SIG-M5 (cell line): ENCODE results near the gene KLHDC7A.

Source experiments
- DNase-seq: peaks from one replicate; lab custom pipeline; 2025; lab: John Stamatoyannopoulos, UW

KLHDC7A gene

DNA sequence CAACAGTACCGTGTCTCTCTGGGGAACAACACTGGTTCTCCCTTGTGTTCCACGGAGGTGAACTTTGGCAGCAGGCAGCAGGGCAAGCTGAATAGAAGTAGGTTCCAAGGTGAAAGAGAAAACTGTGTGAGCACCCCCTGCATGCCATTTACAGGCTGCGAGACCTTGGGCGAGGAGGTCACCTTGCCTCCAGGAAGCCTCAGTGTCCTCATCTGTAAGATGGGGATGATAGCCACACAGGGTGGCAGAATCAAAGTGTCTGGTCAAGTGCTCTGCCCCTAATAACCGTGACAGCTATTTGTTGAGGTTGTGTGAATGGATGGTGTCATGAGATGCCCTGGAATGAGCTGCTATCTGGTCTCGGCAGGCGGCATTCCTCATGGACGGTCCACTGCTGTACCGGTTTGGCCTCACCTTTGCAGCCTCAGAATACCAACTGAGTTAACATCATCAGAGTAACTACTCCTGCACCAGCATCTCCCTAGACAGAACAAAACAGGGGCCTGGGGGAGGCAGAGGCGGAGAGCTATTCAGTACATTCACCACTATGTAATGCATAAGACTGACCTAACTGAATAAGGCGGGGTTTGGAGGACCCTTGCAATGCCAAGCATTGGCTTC, 7.4 kb upstream of the KLHDC7A start:
- DNase-seq: no peak

DNA sequence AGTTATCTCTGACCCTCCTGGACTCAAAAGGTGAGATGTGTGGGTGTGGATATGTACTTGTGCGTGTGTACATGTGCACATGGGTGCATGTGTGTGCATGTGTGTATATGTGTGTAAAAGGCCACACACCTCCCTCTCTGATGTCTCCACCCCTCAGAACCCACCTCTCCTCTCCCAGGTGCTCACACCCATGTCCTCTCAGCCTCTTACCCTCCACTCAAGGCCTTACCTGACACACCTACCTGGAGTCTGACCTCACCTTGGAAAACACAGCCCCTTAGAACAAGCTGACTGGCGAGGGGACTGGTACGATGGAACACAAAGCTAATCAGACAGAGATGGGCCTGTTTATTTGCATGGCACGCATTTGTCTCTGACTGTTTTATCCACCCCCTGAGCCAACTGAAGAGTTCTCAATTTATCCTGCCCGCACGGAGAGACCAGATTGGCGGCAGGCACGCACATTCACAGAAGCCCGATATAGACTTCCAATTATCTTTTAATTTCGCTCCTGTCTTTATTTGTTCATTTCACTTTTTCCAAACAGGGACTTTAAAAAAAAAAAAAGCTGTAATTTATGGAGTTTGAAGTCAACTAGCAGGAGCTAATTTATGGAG, 6.1 kb upstream of the KLHDC7A start:
- DNase-seq: no peak

DNA sequence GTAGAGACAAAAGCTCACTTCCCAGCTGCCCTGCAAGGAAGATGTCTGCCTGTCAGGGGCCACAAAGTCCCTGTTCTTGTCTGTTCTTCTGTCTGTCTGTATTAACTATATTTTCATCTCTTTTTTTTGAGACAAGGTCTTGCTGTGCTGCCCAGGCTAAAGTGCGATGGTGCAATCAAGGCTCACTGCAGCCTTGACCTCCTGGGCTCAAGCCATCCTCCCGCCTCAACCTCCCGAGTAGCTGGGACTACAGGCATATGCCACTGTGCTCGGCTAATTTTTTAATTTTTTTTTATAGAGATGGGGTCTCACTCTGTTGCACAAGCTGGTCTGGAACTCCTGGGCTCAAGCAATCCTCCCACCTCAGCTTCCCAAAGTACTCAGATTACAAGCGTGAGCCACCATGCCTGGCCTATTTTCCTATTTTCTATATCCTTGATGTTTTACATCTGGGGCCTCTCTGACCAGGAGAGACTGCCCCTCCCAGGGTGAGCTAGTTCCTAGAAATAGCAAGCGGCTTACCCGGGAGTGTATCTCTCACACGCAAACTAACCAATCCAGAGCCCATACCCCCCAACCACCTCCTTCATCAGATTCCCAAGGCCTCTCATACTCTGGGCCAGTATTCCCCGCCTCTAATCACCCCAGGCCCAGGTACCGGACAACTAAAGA, 5.4 kb upstream of the KLHDC7A start:
- DNase-seq: no peak

DNA sequence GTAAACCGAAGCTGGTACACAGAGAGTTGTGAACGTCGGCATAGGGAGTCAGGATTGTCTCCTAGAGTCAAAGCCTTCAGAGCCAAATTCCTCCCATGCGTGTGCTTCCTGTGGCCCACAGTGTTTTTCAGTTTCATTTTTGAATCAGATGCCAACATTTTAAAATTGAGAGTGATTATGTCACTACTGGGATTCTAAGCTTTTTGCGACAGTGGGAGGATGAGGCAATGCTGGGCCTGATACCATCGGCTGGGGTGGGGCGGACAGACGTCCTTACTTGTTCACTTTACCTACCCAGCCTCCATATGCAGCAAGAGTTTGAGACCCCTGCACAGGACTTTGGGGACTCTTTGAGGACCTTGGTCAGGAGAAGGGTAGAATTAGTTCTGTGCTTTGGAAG, 1.3 kb upstream of the KLHDC7A start:
- no peak for DNase-seq

DNA sequence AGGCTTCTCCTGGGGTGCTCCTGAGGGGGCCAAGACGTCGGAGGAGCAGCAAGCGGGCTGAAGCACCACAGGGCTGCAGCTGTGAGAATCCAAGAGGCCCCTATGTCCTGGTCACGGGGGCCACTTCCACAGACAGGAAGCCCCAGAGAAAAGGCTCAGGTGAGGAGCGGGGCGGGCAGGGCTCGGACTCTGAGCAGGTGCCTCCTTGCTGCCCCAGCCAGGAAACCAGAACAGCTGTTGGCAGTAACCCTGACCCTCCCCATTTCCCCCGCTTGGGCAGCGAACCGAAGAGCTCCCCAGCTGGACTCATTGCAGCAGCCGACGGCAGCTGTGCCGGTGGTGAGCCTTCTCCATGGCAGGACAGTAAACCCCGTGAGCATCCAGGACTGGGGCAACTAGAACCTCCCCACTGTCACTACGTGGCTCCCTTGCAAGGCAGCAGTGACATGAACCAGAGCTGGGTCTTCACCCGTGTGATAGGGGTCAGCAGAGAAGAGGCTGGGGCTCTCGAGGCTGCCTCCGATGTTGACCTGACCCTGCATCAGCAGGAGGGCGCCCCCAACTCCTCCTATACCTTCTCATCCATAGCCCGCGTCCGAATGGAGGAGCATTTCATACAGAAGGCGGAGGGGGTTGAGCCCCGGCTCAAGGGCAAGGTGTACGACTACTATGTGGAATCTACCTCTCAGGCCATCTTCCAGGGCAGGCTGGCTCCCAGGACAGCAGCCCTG, 625 bp downstream of the KLHDC7A start:
- no peak for DNase-seq

DNA sequence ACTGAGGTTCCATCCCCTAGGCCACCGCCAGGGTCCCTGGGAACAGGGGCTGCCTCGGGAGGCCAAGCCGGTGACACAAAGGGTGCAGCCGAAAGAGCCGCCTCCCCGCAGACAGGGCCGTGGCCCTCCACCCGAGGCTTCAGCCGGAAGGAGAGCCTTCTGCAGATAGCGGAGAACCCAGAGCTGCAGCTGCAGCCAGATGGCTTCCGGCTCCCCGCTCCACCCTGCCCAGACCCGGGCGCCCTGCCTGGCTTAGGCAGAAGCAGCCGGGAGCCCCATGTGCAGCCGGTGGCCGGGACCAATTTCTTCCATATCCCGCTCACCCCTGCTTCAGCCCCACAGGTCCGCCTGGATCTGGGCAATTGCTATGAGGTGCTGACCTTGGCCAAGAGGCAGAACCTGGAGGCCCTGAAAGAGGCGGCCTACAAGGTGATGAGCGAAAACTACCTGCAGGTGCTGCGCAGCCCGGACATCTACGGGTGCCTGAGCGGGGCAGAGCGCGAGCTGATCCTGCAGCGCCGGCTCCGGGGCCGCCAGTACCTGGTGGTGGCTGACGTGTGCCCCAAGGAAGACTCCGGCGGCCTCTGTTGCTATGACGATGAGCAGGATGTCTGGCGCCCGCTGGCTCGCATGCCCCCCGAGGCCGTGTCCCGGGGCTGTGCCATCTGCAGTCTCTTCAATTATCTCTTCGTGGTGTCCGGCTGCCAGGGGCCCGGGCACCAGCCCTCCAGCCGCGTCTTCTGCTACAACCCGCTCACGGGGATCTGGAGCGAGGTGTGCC, 1.4 kb downstream of the KLHDC7A start:
- no peak for DNase-seq

DNA sequence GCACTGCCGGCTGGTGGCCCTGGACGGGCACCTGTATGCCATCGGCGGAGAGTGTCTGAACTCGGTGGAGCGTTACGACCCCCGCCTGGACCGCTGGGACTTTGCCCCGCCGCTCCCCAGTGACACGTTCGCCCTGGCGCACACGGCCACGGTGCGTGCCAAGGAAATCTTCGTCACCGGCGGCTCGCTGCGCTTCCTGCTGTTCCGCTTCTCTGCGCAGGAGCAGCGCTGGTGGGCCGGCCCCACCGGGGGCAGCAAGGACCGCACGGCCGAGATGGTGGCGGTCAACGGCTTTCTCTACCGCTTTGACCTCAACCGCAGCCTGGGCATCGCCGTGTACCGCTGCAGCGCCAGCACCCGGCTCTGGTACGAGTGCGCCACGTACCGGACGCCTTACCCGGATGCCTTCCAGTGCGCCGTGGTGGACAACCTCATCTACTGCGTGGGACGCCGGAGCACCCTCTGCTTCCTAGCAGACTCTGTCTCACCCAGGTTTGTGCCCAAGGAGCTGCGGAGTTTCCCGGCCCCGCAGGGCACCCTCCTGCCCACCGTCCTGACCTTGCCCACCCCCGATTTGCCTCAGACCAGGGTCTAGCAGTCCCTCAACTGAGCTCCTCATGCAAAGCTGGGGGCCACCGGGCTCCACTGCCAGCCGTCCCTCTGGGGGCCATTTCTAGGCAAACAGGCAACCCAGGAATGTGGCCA, 2.1 kb downstream of the KLHDC7A start:
- no peak for DNase-seq

DNA sequence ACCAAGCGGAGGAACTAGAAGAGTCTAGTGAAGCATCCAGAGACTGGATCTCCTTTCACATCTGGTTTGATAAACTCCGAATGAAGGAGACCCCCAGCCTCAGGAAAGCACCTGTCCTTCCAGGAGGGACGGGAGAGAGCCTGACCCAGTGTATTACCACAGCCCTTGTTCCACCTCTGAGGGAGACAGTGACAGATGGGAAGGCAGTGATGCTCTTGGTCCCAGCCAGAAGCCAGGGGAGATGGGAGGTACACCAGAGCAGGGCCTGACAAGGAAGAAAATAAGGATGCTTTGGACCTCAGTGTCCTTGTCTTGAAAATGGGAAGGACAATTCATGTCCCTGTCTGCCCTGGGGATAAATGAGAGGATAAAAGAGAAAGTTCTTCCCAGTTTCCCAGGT, 3.5 kb downstream of the KLHDC7A start:
- no peak for DNase-seq

DNA sequence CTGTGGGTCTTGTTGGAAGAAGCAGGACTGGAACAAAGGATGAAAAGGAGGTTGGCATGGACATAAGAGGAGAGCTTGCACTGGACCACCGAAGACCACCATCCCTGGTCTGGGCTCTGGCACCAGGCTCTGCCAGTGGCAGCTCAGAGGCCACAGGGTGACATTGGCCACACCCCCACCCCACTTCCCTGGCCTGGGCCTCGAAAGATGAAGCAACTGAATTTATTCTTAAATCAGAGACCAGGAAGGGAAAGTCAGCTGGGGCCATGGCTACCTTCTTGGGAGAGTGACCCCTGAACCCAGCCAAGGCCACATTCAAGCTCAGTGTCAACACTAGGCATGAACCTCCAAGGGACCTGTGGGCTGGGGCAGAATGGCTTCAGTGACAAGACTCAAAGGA, 4.0 kb downstream of the KLHDC7A start:
- DNase-seq: no peak

DNA sequence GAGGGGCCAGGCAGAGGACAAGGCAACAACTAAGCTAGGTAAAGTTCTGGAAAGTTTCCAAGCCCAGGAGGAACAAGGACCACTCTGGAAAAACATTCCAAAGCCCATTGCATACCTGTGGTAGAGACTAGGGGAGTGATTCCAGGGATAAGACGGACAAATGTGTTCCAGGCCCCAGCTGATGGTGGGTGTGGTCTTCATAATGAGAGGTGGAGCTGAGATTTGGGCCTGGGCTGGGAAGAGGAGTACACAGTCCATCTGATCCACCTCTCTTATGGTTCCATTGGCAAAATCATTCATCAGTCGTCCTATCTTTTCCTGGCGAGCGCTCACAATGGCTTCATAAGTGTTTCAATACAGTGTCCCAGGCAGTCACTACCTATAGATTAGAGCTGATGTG, 4.5 kb downstream of the KLHDC7A start:
- no peak for DNase-seq

DNA sequence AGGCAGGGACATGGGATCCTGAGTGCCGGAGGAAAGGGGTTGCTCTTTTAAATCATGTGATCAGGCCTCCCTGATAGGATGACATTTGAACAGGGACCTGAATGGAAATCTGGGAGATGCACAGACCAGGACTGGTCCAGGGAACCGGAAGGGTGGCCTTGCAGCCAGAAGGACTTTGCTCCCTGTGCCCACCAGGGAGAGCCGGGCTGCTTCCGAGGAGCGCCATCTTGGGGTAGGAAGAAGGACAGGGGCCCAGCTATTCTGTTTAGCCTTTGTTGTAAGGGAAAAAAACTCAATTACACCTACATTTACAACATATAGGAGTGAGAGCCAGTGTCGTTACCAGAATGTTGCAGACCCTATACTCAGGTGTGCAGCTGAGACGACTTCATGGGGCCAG, 5.5 kb downstream of the KLHDC7A start:
- DNase-seq: no peak

DNA sequence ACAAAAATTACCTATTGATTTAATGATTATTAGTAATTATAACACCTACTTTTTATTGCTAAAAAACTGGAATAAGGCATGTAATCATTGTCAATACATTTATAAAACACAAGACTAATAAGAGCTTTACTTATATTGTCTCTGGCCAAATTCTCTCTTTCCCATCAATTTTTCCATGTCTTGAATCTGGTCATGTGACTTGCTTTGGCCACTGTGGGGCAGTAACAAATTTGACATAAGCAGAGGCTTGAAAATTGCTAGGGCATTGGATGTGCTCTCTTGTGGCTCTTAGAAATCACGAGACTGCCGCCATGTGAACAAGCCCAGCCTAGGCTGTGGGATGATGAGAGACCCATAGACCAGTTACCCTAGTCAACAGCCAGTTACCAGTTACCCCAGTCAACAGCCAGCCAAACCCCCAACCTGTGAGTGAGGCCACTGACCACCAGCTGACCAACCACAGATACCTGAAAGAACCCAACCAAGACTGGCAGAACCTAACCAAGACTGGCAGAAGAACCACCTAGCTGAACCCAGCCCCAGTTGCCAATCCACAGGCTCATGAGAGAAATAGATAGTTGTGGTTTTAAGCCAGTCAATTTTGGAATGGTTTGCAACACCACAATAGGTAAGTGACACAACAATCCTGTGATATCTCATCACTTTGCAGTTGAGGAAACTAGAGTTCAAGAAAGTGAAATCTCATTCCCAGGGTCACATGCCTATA, 8.8 kb downstream of the KLHDC7A start:
- no peak for DNase-seq

DNA sequence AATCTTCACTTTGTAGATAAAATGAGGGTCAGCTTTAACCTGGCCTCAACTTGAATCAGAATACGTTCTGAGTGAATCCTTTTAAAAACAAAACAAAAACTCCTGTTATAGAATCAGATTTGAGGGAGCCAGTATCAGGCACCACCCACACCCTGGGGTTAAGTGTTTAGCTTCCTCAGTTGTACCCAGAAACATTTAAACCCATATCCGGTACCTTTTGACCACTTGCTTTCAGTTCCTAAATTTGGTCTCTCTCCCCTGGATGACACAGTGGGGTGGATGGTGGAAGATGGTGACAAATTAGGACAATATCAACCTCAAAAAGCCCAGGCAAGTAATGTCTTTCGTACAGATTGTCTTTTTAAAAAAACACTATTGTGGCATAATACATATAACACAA, 10.4 kb downstream of the KLHDC7A start:
- DNase-seq: no peak

DNA sequence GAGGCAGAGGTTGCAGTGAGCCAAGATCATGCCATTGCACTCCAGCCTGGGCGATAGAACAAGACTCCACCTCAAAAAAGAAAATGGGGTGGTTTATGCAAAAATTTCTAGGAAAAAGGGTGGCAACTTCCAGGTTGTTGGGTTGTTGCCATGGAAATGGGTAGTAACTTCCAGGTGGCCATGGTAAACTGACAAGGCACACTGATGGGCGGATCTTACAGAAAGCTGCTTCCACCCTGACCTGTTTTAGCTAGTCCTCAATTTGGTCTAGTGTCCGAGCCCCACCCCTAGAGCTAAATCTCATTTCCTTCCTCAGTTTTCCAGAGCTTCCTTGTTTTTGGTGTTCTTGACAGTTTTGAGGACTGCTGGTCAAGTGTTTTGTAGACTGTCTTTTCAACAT, 13.6 kb downstream of the KLHDC7A start:
- DNase-seq: no peak

DNA sequence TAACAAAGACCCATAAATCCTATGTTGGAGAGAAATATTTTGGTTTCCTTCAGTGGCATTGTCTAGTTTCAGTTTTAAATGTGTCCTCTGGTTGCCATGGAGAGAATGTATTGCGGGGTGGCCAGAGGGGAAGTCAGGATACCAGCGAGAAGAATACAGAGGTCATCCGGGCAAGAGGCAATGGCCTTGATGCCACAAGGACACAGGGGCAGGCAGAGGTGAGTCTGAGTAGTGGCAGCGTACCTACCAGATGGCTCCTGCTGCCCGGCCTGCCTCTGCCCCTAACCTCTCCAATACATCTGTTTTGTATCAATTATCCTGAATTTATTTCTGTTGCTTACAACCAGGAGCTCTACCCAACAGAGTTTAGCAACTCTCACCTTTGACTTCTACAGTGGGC, 14.9 kb downstream of the KLHDC7A start:
- no peak for DNase-seq

DNA sequence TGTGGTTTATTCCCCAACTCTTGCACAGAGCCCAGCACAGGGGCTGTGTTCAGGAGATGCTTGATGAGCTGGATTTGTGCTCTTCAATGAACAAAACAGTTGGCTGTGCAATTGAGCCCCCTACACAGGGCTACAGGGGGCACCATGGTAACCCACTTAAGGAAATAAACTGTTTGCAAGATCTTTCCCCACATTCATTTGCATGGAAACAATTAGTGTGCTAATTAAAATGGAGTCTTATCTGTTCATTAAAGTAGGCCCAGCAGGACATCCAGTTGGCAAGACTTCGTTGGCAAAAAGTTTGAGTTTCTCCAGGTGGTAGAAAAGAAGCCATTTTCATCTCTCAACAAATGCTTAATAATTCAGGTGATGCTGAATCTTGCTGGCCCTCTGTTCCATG, 15.3 kb downstream of the KLHDC7A start:
- no peak for DNase-seq

DNA sequence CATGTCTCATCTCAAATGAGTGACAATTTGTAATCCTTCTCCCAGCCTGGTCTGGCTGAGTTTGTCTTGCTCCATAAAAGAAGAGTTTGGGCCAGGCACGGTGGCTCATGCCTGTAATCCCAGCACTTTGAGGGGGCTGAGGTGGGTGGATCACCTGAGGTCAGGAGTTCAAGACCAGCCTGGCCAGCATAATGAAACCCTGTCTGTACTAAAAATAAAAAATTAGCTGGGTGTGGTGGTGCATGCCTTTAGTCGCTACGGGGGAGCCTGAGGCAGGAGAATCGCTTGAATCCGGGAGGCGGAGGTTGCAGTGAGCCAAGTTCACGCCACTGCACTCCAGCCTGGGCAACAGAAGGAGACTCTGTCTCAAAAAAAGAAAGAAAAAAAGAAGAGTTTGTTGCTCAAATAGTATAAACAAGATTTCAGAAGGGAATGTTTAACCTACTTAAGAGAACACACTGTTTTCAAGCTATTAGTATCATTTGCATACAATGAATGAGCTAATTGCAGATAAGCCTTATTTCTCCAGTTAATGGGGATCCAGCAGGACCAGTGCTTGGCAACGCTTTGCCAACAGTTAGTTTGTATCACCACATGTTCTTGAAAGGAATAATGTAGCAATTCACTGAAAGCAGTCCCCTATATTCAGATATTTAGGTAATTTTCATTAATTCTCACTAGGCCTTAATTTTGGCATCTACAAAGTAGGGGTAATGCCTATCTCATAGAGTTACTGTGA, 15.9 kb downstream of the KLHDC7A start:
- DNase-seq: no peak

DNA sequence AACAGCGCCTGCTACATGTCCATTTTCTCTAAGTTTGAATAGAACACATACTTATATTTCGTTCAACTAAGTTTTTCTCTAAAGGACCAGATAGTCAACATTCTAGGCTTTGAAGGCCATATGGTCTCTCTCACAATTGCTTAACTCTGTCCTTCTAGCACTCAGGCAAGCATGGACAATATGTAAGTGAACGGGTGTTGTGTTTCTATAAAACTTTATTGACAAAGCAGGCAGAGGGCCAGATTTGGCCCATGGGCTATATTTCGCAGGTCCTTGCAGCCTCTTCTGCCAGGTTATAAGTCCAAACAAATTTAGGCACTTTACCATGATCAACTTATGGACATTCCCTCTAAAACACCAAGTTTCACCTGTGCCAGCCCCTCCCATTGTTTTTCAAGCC, 21.1 kb downstream of the KLHDC7A start:
- no peak for DNase-seq

DNA sequence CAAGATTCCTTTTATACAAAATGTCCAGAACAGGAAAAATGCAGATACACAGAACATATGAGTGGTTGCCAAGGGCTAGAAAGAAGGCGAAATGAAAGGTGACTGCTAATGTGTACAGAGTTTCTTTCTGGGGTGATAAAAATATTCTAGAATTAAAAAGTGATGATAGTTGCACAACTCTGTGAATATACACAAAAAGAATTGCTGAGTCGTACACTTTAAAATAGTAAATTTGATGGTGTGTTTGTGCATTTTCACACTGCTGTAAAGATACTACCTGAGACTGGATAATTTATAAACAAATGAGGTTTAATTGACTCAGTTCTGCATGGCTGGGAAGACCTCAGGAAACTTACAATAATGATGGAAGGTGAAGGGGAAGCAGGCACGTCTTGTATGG, 23.9 kb downstream of the KLHDC7A start:
- DNase-seq: no peak

DNA sequence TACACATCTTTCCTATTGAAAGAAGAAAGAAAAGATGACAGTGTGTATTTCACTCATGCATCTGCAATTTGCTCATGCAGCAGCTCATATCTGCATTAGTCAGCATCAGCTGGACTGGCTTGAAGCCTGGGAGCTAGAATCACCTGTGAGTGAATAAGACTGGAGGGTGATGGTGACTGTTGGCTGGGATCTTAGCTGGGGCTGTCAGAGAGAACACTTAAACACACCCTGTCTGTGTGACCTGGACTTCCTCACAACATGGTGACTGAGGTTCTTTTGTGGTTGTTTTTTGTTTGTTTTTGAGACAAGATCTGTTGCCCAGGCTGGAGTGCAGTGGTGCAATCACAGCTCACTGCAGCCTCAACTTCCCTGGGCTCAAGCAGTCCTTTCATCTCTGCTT, 24.9 kb downstream of the KLHDC7A start:
- DNase-seq: no peak
